NCI-H187 (cell line): ENCODE data around the gene SATB2.

Experiments
- DNase-seq, 2 experiments: peaks; one replicate each; lab custom pipeline; 2025; lab: John Stamatoyannopoulos, UW

Gene SATB2

GRCh38 chr2:199257261-199258224, 200.2 kb downstream of the SATB2 start:
- no peak for DNase-seq

- DNase-seq: no peak
These were observed 227.6 kb downstream of the SATB2 start for GRCh38 chr2:199230091-199230490.

GRCh38 chr2:199228887-199229819, 228.6 kb downstream of the SATB2 start:
- no peak for DNase-seq

GRCh38 chr2:199223791-199224190, 233.9 kb downstream of the SATB2 start:
- no peak for DNase-seq

GRCh38 chr2:199220920-199221319, 236.8 kb downstream of the SATB2 start:
- no peak for DNase-seq

- DNase-seq: no peak
These were observed 238.2 kb downstream of the SATB2 start for GRCh38 chr2:199219551-199219950.
